Skeletal muscle cell (primary cell): ENCODE measurements around the gene RFX1.
"Not testable (repeated sequence)": the region's sequence is repeated elsewhere in the genome, so short reads cannot be mapped to it uniquely, and the experiment has no call there.

ENCODE experiments used
- DNase-seq: peaks from one replicate; pipeline ENCODE4 v3.0.0-alpha.2; 2010; ENCODE audit warnings: low read depth
- H3K4me3 ChIP-seq: 2 replicates; pipeline ENCODE4 v1.5.1; 2011; ENCODE audit warnings: low read depth, mild to moderate bottlenecking, control low read depth, low read length, moderate library complexity

The RFX1 gene

DNA sequence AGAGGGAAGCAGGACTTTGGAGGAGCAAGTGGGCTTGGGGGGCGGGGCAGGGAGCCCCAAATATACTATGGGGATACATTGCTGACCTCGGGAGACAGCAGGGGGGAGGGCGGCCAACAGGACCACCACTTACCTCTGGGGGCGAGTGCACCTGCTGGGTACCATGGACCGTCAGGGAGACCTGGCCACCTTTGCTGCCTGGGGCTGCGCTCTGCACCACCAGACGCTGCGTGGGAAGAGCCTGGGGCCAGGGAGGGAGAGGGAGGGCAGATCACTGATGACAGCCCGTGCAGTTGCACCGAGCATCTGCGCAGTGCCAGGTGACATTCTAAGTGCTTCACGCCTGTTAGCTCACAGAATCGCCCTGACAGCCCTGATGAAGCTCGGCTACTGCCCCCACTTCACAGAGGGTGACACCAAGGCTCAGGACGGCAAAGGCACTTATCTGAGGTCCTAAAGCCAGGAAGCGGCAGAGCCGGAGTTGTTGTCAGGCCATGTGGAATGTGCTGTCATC lies 24.1 kb downstream of the RFX1 start:
- no peak overlapping the region for H3K4me3 ChIP-seq
- DNase-seq: no peak

DNA sequence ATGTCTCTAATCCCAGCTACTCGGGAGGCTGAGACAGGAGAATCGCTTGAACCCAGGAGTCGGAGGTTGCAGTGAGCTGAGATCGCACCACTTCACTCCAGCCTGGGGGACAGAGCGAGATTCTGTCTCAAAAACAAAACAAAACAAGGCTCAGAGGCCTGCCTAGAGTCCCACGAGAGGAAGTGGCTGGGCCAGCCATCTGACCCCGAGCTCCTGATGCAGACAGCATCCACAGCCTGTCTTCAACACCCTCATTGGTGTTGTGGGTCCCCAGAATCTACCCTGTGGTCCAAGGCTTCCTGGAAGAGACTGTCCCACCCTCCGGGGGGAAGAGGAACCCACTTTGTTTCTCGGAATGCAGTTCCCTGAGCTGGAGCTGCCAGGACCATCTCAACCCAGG lies 24.7 kb downstream of the RFX1 start:
- DNase-seq: no peak
- H3K4me3 ChIP-seq: no peak overlapping the region

DNA sequence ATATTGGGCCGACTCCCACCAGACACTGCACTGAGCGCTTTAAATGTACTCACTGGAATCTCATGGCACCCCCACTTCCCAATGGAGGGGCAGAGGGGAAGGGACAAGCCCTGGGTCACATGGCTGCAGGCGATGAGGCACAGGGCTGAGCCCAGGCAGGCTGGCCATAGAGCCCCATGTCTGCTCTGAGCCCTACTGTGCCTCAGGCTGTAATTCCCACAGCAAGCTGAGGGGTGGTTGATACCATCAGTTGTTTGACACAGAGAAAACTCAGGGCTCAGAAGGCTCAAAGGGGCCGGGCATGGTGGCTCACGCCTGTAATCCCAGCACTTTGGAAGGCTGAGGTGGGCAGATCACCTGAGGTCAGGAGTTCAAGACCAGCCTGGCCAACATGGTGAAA lies 25.1 kb downstream of the RFX1 start:
- H3K4me3 ChIP-seq: no peak overlapping the region
- DNase-seq: no peak

DNA sequence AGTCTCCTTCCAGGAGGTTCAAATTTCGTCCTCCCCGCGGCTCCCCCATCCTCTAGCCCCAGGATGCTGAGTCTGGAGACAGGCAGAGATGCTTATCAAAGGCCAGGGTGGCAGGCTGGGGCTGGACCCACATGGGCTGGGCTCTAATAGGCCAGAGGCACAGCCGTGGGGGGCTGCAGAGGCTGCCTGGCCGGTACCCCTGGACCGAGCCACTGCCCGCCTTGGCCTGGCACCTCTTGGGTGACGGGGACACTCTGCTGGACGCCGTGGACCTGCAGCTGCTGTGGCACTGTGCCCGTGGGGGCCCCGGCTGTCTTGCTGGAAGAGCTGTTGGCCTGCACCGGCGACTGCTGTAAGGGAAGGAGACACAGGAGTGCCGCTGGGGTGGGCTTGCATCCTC lies 25.8 kb downstream of the RFX1 start:
- H3K4me3 ChIP-seq: no peak overlapping the region
- no peak for DNase-seq

DNA sequence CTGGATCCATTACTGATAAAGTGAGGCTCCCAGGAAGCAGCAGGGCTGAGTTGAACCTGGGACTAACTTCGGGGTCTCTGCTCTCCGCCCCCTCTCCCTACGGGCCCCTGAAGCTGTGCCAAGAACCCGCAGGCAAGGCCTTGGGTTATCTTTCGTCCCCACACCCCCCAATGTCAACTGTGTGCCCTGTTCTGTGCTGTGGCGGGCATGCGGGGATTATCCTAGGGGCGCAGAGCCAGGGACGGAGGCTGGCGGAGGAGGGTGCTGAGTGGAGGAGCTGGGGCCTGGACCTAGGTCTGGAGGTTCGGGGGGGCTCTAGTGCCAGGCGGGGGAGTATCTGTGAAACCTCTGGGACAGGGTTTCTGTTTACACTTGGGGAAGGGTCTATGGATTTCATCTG lies 26.4 kb downstream of the RFX1 start:
- H3K4me3 ChIP-seq: no peak overlapping the region
- no peak for DNase-seq

DNA sequence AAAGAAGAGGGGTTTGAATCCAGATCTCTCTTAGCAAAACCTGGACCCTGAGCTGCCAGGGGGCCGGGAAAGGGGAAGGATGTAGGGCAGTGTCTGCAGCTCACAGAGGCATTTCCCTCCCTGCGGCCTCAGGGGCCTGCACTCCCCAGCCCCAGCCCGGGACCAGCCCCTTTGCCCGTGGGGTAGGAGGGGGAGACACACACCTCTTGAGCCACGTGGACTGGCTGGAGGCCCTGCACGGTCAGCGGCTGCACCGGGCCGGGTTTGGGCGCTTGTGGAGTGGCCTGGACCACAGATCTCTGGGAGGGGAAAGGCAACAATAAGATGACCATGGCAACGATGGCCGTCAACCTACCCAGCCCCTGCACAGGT lies 26.9 kb downstream of the RFX1 start:
- H3K4me3 ChIP-seq: peak overlapping the region; percentile 18
- no peak for DNase-seq

DNA sequence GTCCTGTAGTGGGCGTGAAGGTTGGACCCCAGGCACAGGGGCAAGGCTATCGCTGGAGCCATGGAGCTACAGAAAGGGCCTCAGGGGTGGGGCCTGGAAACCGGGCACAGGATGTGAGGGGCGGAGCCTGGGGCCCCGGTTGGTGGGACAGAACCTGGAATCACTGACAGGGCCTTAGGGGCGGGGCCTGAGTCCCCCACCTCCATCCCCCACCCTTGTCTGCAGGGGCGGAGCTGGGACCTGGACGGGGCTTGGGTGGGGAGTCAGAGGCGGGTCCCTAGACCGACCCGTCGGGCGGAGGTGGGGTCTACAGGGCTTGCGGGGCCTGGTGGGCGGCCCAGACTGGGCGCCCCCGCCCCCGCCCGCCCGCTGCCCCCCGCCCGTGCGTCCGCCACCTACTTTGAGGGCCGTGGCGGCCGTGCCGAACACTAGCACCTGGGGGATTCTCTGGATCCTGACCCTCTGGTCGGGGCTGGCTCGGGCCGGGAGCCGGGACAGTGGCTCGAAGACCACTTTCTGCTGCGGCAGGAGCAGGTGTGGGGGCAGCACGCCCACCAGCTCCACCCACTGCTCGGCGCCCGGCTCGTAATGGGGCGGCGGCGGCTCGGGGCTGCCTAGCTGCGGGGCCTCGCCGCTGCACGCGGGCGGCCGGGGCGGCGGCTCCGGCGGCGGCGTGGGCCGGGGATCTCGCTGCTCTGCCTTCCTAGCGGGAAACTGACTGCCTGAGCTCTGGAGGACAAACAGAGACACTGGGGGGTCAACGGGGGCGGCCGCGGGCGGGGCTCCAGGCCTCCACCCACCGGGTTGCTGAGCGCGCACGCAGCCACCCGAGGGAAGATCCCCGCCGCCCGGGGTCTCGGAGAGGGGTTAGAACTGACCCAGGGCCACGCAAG lies 27.5 kb downstream of the RFX1 start:
- no peak for DNase-seq
- peak overlapping the region; percentile 18 for H3K4me3 ChIP-seq

DNA sequence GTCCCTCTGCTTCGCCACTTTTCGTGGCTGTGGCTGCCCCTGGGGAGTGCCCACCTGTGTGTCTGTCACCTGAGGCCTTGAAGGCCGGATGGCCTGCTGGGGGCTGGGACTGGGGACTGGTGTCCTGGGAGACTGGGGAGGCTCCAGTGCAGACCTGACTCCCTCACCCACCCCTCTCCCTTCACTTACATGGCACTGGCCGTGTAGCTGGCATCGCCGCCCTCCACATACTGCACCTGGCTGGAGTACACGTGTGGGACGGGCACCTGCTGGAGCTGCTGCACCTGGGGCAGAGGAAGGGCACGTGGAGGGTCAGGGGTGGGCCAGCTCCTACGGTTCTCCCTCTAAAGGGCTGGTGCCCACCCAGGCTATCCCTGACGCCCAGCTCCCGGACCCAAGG lies 28.3 kb downstream of the RFX1 start:
- no peak overlapping the region for H3K4me3 ChIP-seq

DNA sequence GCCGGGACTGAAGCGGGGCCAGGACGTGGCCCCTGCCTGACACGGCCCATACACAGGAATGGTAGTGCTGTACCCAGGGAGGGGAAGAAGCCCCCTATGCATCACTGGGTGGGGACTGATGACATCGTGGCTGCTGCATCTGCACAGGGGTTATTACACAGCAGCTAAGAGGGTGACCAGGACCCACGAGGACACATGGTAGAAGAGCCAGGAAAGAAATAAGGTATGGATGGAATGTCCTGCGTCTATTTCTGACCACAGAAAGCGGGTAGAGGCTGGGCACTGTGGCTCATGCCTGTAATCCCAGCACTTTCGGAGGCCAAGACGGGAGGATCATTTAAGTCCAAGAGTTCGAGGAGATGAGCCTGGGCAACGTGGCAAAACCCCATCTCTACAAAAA lies 29.7 kb downstream of the RFX1 start:
- DNase-seq: no peak
- no peak overlapping the region for H3K4me3 ChIP-seq

More for the DNA sequence above, 28.3 kb downstream of the RFX1 start:
- DNase-seq: no peak

DNA sequence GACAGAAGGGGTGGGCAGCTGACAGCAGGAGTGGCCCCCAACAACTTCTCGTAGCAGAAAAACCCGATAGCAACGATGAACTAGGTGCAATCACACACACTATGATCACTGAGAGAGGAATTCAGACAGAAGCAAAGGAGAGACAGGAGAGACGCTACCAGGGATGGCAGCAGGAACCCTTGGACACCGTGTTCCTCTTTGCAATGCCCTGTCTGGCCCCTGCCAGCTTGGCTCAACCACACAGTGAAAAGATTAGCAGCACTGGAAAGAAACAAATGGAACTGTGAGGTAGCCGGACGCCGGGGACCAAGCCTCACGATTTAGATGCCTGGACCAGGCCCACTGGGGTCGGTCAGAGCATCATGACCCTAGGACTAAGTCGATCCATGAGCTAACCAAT lies 30.2 kb downstream of the RFX1 start:
- H3K4me3 ChIP-seq: no peak overlapping the region
- DNase-seq: no peak

DNA sequence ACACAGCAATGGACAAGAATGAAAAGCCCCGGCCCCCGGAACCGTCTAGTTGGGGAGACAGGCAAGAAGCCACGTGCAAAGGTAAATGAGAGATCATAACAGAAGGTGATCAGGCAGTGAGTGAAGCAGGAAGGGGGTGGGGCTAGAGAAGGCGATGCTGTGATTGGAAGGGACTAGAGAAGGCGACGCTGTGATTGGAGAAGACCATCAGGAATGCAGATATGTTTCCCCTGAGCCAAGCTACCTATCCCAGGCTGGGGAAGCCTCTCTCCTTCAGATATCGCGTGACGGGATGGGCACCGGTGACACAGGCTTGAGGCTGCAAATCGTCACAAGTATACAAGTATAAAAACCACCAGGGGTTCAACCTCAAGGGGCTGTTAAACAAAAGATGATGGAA lies 32.0 kb downstream of the RFX1 start:
- no peak for DNase-seq
- no peak overlapping the region for H3K4me3 ChIP-seq

DNA sequence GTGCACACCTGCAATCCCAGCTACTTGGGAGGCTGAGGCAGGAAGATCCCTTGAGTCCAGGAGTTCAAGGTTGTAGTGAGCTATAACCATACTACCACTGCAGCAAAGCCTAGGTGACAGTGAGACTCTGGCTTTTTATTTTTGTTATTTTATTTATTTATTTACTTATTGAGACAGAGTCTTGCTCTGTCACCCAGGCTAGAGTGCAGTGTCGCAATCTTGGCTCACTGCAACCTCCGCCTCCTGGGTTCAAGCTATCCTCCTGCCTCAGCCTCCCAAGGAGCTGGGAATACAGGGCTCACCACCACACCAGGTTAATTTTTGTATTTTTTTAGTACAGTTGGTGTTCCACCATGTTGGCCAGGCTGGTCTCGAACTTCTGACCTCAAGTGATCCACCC lies 32.6 kb downstream of the RFX1 start:
- H3K4me3 ChIP-seq, DNase-seq: not testable (repeated sequence)

DNA sequence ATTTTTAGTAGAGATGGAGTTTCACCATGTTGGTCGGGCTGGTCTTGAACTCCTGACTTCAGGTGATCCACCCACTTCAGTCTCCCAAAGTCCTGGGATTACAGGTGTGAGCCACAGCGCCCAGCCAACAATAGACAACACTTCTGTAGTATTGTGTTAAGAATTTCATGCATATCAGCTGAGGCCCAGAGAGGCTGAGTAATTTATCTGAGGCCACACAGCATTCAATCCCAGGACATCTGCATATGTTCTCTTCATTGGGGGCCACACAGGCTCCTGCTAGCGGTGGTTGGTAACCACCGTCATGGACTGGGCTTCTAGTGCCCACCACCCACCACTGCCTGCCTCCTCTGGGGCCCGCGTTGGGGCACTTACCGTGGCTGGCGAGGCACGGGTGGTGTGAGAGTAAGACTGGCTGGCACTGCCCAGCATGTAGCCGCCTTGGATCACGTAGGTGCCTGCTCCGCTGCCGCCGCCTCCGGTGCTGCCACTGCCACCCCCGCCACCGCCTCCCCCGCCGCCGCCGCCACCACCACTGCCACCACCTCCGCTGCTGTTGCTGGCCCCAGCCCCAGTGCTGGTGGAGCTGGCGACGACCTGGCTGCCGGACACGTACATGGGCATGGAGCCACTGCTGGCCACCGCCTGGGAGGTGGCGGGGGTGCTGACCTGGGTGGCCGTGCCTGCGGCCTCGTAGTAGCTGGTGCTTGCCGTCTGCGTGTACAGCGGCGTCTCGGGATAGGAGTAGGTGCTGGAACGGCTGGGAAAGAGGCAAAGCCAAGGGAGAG lies 33.6 kb downstream of the RFX1 start:
- H3K4me3 ChIP-seq: no peak overlapping the region
- no peak for DNase-seq

DNA sequence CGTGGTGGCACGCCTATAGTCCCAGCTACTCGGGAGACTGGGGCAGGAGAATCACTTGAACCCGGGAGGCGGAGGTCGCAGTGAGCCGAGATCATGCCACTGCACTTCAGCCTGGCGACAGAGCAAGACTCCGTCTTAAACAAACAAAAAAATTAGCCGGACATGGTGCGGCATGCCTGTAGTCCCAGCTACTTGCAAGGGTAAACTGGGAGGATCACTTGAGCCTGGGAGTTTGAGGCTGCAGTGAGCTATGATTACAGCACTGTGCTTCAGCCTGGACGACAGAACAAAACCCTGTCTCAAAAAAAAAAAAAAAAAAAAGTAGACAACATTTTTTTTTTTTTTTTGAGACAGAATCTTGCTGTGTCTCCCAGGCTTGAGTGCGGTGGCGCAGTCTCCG lies 34.3 kb downstream of the RFX1 start:
- not testable (repeated sequence) for H3K4me3 ChIP-seq, DNase-seq

DNA sequence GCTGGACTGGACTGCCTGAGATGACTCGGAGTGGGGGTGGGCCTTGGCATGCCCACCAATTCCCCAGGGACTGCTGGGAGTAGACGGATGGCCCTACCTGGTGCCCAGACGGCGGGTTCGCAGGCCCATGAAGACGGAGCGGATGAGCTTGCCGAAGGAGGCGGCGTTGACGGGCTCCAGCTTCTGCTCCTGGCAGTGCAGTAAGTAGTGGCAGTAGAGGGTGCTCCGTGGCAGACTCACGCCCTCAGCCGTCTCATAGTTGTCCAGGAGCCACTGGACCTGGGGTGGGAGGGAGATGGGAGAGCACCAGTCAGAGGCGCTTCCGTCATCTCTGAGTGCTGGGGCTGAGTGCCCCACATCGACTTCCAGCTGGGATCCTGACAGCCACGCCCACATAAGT lies 36.2 kb downstream of the RFX1 start:
- H3K4me3 ChIP-seq: no peak overlapping the region
- DNase-seq: no peak

DNA sequence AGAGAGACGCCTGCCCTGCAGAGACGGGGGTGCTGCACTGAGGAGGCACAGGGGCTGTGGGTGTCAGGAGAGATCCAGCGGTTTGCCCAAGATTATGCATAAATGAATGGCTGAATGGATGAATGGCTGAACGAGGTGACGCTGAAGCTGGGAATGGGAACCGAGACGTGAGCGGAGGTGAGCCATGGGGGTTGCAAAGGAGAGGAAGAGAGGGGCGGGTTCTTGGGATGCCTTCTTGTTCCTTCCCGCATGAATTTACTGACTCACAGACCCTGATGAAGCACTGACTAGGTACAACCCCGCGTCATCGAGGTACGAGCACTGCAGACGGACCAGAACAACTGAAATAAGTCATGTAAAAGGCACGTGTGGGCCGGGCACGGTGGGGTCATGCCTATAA lies 37.1 kb downstream of the RFX1 start:
- DNase-seq: no peak
- H3K4me3 ChIP-seq: no peak overlapping the region

DNA sequence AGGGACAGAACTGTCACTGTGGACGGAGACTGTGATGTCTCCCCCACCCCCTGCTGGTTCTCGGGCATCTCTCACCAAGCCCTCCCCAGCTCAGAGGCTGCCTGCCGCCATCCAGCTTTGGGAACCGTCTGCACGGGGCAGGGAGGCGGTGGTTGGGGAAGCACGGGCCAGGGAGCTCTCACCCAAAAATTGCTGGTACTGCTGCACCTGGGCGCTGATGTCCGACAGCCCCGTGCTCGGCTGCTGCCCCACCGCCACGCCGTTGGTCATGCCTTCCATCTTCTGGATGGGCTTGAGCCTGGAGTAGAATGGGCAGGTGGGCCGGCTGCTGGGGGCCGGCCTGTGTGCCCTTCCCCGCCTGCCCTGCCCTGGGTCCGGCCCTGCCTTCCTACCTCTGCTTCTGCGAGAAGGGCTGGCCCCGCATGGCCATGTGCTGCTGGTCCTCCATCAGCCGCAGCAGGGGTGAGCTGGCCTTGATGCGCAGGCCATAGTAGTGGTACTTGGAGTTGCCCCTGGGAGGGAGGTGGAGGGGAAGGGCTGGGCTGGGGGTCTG lies 37.7 kb downstream of the RFX1 start:
- no peak overlapping the region for H3K4me3 ChIP-seq
- no peak for DNase-seq

DNA sequence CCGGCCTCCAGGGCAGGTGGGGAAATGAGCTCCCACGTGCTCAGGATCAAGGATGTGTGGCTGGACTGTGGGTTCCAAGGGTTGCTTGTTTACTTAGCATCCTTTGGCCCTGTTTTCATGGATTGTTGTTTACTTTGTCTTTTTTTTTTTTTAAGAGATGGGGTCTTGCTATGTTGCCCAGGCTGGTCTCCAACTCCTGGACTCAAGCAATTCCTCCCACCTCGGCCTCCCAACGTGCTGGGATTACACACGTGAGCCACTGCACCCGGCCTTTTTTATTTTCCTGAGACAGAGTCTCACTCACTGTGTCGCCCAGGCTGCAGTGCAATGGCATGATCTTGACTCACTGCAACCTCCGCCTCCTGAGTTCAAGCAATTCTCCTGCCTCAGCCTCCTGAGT lies 38.9 kb downstream of the RFX1 start:
- not testable (repeated sequence) for DNase-seq, H3K4me3 ChIP-seq

DNA sequence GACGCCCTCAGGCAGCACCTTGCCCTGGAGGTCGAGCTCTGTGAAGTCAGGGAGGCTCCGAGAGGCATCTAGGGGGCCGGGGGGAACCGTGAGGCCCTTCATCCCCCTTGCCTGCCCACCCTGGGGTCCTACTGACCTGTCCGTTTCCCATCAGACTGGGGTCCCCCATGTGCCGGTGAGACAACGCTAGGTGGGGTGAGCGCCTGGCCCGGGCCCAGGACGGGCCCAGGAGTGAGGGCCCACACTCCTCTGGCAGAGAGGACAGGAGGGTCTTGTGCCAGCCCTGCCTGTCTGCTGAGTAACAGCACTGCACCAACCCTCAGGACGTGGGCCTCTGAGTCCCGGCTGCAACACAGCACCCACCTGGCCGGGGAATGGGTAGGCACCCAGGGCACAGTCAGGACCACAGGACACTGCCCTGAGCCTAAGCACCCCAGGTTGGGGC lies 39.4 kb downstream of the RFX1 start:
- no peak for DNase-seq
- no peak overlapping the region for H3K4me3 ChIP-seq

DNA sequence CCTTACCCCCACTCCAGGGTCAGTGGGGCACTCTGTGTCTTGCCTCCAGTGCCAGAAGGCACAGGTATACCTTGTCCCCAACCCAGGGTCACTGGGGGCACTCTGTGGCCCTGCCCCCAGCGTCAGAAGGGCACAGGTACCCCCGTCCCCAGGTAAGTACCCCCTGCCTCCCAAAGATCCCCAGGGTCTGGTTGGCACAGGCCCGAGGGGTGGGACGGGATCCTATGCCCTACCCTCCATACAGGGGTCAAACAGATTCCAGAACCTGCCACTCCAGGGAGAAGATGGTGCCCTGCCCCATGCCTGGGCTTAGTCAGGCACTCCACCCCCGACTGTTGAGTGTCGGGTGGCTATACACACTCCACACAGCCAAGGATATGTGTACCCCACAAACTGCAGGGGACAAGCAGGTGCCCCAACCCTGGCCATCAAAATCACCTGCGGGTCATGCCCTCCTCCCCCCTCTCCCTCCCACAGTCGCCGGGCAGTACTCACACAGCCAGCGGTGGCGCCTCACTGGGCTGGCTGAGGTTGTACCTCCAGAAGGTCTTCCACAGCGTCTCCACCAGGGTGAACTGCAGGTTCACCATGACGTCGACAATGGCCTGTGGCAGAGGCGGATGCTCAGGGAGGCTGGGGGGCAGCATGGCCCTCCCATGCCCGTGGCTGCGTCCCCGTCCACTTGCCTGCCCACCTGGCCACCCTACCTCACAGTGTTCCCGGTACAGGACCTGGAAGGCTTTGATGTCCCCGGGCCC lies 40.0 kb downstream of the RFX1 start:
- DNase-seq: no peak
- H3K4me3 ChIP-seq: no peak overlapping the region
